ENCODE measurements around the gene DMRT1.
A peak's percentile ranks its signal among the peaks of the same experiment; 100 is the strongest.

DMRT1 gene

GRCh38 chr9:841371-842209 lies at the start of gene DMRT1:
Gene DMRT1, plus strand, starts transcription at chr9:841697. Its CDS starts 142 bp downstream, at chr9:841839.
- DNase-seq (ENCODE audit: low spot score), result no peak

GRCh38 chr9:792331-793260 lies 48.9 kb upstream of the DMRT1 start:
- no peak for DNase-seq (ENCODE audit: low spot score)

GRCh38 chr9:794386-794785 lies 47.1 kb upstream of the DMRT1 start:
- DNase-seq (ENCODE audit: low spot score), result no peak

GRCh38 chr9:795869-796268 lies 45.6 kb upstream of the DMRT1 start:
- no peak for DNase-seq (ENCODE audit: low spot score)

- DNase-seq (ENCODE audit: low spot score), result no peak
Measured at GRCh38 chr9:800591-801150, 40.8 kb upstream of the DMRT1 start.

GRCh38 chr9:801399-802071 lies 40.0 kb upstream of the DMRT1 start:
- peak; percentile 6 for DNase-seq (ENCODE audit: low spot score)

- DNase-seq (ENCODE audit: low spot score), result no peak
Measured at GRCh38 chr9:804026-804425, 37.5 kb upstream of the DMRT1 start.

- no peak for DNase-seq (ENCODE audit: low spot score)
Measured at GRCh38 chr9:805151-805550, 36.3 kb upstream of the DMRT1 start.

GRCh38 chr9:806285-807156 lies 35.0 kb upstream of the DMRT1 start:
- DNase-seq (ENCODE audit: low spot score), result peak; percentile 19

- DNase-seq (ENCODE audit: low spot score), result peak; percentile 41
Measured at GRCh38 chr9:811106-811531, 30.4 kb upstream of the DMRT1 start.

GRCh38 chr9:818958-819357 lies 22.5 kb upstream of the DMRT1 start:
- no peak for DNase-seq (ENCODE audit: low spot score)

GRCh38 chr9:826500-827280 lies 14.8 kb upstream of the DMRT1 start:
- DNase-seq (ENCODE audit: low spot score), result no peak

- no peak for DNase-seq (ENCODE audit: low spot score)
Measured at GRCh38 chr9:840343-840742, 1.2 kb upstream of the DMRT1 start.

GRCh38 chr9:842635-843426 lies 1.3 kb downstream of the DMRT1 start:
- no peak for DNase-seq (ENCODE audit: low spot score)

GRCh38 chr9:843427-843785 lies 1.9 kb downstream of the DMRT1 start:
- DNase-seq (ENCODE audit: low spot score), result no peak

GRCh38 chr9:846852-847251 lies 5.4 kb downstream of the DMRT1 start:
- DNase-seq (ENCODE audit: low spot score), result peak; percentile 37

GRCh38 chr9:847505-847904 lies 6.0 kb downstream of the DMRT1 start:
- no peak for DNase-seq (ENCODE audit: low spot score)

- DNase-seq (ENCODE audit: low spot score), result no peak
Measured at GRCh38 chr9:849431-849830, 7.9 kb downstream of the DMRT1 start.

- DNase-seq (ENCODE audit: low spot score), result no peak
Measured at GRCh38 chr9:852539-852938, 11.0 kb downstream of the DMRT1 start.
